Stomach (tissue), 4 donors: ENCODE measurements around the gene ROS1.

Source experiments
- POLR2AphosphoS5 ChIP-seq, 3 donors: sonication (generic); formaldehyde crosslinking; IDR thresholded peaks; one replicate each; pipeline ENCODE4 v1.6.1; 2016; ENCODE audit warnings: antibody characterized with exemption in 3 of 3
- TF ChIP-seq, protein P1 (sequence below), 7 experiments: fragments of 450-650 bp in 4 of 7; fragments of 200-600 bp in 3 of 7; sonication (generic) in 3 of 7; IDR thresholded peaks; one replicate each; pipeline ENCODE4 v1.5.1; 2016 to 2019; ENCODE audit warnings: antibody characterized with exemption in 7 of 7, control low read depth in 2 of 7, mild to moderate bottlenecking in 1 of 7

GRCh38 chr6:117387454-117387974 lies 38.2 kb downstream of the ROS1 start:
- TF ChIP-seq POLR2AphosphoS5 (IDR thresholded peaks at IDR 0.05), result no peak
- TF ChIP-seq, protein P1, sequence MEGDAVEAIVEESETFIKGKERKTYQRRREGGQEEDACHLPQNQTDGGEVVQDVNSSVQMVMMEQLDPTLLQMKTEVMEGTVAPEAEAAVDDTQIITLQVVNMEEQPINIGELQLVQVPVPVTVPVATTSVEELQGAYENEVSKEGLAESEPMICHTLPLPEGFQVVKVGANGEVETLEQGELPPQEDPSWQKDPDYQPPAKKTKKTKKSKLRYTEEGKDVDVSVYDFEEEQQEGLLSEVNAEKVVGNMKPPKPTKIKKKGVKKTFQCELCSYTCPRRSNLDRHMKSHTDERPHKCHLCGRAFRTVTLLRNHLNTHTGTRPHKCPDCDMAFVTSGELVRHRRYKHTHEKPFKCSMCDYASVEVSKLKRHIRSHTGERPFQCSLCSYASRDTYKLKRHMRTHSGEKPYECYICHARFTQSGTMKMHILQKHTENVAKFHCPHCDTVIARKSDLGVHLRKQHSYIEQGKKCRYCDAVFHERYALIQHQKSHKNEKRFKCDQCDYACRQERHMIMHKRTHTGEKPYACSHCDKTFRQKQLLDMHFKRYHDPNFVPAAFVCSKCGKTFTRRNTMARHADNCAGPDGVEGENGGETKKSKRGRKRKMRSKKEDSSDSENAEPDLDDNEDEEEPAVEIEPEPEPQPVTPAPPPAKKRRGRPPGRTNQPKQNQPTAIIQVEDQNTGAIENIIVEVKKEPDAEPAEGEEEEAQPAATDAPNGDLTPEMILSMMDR (IDR thresholded peaks at IDR 0.05), result no peak
